ENCODE data around the gene MIOX.

The MIOX gene

DNA sequence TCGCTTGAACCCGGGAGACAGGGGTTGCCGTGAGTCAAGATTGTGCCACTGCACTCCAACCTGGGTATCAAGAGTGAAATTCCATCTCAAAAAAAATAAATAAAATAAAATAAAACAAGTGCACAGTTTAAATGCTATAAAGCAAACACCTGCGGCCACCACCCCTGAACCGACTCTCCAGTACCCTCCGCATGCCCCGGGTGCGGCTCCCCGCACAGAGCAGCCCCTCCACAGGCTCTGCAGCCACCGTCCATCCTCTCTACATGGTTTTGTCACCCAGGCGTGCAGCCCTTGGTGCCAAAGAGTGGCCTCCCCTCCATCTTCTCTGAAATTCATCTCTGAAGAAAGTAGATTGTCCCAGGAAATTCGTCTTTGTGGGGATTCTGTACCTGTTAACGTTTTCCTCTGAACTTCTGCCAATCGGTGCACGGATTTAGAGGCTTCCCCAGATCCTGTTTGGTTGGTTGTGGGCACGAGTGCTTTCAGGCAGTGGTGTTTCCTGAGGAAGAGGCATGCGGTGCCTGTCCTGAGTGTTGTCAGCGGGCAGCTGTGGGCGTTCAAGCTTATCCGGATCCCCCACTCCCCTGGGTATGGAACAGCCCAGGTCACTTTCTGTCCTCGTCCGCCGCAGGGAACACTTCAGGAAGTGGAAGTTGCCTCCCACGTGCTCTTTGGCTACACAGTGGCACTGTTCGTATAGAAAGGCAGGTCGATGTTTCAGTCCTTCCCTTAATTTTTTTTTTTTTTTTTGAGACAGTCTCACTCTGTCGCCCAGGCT, 4.1 kb downstream of the MIOX start:
- no peak for DNase-seq (ENCODE audit: low spot score)

DNA sequence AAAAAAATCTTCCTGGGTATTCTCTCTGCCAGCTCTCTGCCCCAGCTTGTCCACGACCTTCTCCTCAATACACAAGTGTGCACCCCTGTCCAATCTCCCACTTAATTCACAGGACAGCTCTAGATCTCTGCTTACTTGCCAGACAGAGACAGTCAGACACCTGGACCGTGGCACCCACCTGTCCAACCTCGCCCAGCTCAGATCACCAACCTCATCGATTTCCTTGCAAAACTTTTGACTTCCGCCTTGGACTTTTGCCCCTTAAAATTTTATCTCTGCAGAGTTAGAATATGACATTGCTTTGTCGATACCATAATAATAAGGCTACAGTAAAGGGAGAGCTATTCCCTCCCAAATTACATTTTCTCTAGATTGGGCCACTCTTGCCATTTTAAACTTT, 10.4 kb downstream of the MIOX start:
- no peak for DNase-seq (ENCODE audit: low spot score)

DNA sequence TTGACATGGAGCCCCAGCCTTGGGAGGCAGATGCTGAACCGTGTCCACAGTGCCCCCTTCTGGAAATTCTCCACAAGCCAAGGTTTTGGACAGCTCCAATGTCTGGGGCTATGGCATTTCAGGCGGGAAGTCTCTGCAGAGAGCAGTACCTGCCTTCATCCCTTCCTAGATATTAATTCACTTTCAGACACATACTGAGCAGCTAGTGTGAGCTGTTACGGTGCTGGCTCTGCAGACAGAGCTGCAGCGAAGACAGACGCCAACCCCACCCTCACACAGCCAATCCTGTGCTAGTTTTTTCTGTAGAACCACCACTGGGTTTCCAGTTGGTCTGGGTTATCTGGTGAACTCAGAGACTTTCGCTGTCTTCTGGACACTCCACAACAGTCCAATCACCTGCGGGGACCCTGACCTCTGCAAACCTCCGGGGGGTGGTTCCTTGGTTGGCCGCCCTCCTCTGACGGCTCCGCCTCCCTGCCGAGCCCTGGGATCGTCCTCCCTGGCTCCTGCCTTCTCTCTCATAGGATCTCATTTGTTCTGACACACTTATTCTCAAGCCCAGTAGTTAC, 11.7 kb downstream of the MIOX start:
- DNase-seq (ENCODE audit: low spot score) = peak; percentile 59

DNA sequence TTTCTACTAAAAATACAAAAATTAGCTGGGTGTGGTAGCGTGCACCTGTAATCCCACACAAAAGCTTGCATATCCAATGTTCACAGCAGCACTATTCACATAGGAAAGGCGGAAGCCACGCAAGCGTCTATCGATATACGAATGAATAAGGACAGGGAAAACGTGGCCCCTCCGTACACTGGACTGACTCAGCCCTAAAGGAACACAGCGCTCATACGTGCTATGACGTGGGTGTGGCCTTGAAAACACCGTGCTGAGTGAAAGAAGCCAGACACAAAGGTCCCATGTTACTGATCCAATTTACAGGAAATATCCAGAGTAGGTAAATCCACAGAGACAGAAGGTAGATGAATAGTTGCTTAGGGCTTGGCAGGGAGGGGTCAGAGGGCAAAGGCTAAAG, 13.8 kb downstream of the MIOX start:
- DNase-seq (ENCODE audit: low spot score) = no peak

DNA sequence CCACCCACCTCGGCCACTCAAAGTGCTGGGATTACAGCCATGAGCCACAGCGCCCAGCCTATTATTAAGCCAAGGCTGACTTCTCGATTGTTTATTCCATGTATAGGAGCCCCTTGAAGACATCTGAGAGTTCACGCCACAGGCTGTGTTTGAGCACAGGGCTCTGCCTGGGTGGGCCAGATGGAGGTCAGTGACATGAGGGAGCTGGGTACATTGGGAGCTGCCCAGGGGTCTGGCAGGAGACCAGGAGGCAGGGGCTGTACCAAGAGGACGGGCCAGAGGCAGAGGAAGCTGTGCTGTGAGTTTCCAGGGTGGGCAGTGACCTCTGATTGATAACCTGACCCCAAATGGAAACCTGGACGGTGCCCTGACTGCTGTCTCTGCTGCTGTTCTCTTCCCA, 15.4 kb downstream of the MIOX start:
- DNase-seq (ENCODE audit: low spot score) = no peak

DNA sequence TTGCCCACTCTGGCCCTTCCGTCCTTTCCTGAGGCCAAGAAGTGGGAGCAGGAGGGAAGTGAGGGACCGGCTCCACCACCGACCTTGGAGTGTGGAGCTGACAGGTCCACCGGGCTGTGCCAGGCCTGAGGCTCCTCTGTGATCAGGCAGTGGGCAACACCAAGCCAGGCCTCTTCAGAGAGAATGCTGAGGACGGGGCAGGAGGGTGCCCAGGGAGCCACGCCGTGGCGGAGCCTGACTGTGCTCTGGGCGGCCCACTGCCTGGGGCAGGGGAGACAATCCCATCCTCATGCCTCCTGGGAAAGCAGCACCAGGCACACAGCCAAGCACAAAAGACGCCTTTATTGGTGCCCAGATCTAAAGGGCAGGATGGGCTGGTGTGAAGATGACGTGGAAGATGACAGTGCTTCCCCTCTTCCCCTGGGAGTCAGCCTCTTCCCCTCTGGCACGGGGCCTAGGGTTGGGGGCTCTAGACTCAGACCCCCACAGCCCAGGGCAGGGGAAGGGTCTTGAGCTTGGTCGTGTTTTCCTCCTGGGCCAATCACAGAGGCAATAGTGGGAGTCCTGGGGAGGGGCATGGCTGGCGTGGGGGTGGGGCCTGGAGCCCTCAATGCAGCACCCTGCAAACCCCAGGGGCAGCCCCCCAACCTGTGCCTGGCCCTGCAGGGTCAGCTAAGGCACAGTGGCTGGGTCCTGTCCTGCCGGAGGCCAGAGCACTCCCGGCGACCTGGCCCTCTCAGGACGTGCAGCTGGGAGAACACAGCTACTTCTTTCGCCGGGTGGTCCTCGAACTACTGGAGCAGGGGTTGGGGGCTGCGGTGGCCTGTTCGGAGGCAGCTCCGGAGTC, 16.2 kb downstream of the MIOX start:
- no peak for DNase-seq (ENCODE audit: low spot score)

DNA sequence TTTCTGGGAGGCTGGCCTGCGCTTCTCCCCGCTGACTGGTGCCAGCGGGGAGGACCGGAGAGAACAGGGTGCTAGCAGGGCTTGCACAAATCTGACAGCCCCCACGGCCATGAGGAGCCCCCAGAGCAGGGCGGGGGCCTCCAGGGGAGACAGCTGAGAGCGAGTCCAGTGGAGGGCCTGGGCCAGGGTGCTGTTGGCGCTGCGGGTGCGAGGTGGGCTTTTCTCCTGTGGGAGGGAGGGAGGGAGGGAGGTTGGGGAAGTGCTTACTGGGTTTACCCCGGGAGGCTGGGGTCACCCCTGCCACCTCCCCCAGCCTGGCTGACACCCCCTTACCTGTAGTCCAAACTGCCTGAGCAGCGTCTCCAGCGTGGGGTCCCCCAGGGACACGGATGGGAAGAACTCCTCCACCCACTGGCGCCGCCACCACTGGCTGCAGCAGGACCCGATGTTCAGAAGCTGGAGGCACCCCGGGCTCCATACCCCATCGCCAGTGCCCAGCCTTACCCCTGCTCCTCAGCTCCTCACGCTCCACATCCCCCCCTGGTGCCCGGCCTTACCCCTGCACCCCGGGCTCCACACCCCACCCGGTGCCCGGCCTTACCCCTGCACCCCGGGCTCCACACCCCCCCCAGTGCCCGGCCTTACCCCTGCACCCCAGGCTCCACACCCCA, 17.0 kb downstream of the MIOX start:
- DNase-seq (ENCODE audit: low spot score) = no peak

DNA sequence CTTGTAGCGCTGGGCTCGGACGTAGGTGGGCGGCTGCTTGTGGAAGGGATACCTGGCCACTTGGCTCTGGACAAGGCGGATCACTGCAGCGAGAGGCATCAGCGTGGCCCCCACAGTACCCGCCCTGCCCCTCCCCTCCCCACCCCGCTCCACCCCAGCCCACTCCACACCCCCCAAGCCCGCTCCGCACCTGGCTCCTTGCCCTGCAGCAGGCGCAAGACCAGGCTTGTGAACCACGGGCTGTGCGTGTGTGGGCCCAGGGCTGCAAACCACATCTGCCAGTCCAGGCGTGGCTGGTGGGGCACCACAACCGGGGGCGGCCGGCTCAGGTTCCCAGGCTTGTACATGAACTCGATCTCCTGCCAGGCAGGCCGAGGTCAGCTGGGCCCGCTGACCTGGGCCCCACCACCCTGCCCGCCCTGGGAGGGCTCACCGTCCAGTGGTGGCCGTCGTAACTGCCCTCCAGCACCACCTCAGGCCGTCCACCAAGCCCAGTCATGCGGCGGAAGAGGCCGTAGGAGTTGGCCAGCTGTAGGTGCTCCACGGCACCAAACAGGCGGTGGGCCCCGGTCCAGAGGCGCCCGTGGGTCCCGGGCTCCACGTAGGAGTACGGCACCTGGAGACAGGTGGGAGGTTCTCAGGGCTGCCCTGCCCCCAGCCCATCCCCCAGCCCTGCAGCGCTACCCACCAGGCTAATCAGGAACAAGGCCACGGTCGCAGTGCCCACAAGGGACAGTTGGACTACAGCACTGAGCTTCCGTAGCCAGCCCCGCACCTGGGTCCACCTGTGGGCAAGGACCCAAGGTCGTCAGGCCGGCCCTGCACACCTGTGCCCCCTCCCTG, 17.9 kb downstream of the MIOX start:
- DNase-seq (ENCODE audit: low spot score) = no peak

DNA sequence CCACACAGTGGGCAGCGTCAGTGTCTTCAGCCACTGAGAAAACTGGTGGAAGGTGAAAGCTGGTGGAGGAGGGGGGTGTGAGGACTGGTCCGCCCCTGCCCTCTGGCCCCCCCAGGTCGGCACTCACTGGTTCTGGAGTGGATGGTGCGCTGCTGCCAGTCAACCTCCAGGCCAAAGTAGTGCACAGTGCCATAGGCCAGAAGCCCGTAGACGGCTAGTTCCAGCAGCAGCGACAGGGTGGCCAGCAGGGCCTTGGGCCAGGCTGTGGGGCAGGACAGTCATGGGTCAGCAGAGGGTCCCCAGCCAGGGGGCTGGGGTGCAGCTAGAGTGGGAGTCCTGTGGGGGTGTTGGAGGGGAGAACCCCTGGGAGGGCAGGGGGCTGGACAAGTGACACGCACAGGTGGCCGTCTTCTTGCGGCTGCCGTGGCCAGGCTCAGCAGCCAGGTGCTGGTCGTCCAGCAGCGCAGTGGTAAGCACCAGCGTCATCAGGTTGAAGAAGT, 18.7 kb downstream of the MIOX start:
- DNase-seq (ENCODE audit: low spot score) = no peak

DNA sequence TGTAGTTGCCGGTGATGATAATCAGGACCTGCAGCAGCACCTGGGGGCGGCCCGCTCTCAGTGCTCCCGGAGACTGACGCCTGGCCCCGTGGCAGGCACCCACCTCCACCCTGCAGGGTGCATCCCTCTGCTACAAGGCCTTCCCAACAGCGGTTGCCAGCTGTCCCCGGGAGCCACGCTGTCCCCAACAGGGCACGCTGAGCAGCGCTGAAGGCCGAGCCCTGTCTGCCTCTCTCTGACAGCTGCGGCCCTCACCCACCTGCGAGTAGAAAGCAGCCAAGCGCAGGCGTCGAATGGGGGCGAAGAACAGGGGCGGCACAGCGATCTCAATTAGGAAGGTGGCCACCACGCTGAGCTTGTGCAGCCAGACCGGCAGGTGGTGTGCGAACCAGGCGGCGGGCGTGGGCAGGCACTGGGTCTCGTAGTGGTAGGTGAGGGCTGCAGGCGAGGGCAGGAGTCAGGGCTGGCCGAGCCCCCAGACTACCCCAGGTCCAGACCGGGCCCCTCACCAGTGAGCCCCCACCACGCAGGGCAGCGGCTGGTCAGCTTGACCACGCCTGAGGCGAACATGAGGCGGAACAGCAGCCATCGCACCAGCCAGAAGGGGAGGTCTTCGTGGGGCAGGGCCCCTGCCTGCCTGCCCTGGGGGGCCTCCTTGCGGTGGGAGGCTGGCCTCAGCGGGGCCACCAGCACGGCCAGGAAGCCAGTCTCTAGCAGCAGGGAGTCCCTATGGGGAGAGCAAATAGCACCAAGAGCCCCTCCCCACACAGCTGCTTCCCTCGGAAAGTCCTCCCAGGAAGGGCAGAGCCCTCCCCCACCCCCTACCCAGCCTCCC, 19.3 kb downstream of the MIOX start:
- DNase-seq (ENCODE audit: low spot score) = no peak

DNA sequence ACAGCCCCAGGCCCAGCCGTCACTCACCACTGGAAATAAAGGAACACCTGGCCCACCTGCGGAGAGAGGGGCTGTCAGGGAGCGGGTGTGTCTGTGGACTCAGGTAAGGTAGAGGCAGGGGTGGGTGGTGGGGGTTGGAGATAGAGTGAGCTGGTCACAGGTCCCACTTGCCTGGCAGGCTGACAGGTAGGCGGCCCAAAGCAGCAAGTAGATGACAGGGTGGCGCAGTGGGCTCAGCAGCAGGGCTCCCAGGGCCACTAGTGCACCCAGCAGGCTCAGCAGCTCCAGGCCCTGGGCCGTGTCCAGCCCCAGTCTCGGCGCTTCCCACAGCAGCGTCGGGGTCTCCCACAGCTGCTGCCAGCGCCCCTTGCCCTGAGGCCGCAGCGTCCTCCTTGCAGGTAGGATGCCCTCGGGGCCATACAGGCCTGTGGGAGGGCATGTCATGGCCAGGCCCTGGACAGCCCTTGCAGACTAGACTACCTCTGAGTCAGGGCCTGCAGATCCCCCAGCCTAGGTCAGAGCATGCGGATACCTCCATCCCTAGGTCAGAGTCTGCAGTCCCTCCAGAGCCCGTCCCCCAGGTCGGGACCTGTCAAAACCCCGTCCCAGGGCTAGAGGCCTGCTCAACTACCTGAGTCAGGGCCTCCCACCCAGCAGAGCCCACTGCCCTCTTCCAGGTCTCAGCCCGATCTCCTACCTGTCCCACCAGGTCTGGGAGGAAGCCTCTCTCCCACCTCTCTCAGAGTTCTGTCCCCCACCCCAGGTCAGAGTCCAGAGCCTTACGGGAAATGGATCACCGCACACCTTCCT, 20.2 kb downstream of the MIOX start:
- DNase-seq (ENCODE audit: low spot score) = no peak

DNA sequence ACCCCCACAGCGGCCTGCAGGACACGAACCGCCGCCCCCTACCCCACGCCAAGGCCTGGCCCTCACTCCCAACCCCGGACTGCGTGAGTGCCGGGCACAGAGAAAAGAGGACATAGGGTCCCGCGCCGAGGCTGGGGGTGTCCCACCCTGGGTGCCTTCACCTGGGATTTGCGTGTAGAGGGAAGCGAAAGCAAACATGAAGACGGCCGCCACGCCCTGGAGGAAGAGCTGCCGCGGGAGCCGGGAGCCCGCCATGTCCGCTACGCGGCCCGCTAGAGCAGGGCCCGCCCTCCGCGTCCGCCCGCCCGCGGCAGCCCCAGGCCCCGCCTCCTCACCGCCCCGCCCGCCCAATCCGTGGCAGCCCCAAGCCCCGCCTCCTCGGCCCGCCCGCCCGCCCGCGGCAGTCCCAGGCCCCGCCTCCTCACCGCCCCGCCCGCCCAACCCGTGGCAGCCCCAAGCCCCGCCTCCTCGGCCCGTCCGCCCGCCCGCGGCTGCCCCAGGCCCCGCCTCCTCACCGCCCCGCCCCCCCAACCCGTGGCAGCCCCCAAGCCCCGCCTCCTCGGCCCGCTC, 20.8 kb downstream of the MIOX start, which contains the start of gene LMF2:
LMF2 (minus strand) TSS at position 282 of the 570 bp plus-strand sequence; CDS start at position 255, 27 bp downstream.
- DNase-seq (ENCODE audit: low spot score) = peak; percentile 96

DNA sequence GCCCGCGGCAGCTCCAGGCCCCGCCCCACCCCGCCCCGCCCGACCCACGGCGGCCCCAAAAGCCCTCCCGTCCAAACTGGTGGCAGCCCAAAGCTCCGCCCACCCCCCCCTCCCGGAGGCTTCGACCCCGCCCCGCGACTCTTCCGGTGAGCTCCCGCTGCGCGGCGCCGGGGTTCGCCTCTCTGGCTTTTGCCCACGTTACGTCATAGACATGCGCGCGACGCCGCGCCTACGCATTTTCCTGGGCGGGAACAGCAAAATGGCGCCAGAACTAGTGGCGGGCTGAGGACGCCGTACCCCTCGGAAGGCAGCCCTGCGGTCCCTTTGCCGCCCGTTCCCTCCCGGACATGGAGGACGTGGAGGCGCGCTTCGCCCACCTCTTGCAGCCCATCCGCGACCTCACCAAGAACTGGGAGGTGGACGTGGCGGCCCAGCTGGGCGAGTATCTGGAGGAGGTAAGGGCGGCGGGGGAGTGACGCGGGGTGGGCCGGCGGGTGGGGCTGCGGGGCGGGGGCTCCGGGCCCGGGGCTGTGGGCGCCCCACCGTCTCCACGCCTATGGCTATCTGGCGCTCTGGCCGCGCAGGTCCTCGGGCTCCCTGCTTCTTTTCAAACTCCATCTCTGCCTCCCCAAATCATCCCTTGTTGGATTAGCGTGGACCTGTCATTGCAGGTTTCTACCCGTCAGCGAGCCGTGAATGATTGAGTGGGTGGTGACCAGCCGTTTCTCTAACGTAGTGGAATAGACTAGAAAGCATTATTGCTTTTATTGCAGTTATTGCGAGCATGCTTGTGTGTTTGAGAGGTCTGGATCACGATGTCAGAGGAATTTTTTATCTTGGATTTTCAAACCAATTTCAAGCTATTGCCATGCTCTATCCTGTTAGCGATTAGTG, 21.6 kb downstream of the MIOX start, which contains the start of gene NCAPH2:
NCAPH2 (plus strand) TSS at position 234 of the 894 bp plus-strand sequence; CDS start at position 348, 114 bp downstream.
- DNase-seq (ENCODE audit: low spot score) = peak; percentile 100

DNA sequence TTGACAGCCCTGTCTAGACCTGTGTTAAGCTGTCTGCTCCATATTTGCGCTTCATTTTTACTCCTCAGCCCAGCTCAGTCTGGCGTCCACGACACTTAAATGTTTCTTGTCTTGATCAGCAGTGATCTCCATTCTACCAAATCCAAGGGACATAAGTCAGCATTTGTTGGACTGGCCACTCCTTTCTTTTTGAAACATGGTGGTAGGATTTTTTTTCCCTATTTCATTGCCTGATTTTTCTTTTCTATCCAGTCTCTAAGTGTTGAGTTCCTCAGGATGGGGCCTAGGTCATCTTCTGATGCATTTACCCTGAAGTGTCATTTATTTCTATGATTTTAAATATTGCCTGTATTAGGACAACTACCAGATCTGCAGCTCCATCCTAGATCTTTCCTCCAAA, 22.2 kb downstream of the MIOX start:
- no peak for DNase-seq (ENCODE audit: low spot score)

DNA sequence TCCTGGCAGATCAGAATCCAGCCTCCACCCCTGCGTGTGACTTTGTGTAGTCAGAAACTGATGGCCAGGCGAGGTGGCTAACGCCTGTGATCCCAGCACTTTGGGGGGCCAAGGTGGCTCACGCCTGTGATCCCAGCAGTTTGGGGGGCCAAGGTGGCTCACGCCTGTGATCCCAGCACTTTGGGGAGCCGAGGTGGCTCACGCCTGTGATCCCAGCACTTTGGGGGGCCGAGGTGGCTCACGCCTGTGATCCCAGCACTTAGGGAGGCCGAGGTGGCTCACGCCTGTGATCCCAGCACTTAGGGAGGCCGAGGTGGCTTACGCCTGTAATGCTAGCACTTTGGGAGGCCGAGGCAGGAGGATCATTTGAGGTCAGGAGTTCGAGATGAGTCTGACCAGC, 26.5 kb downstream of the MIOX start:
- DNase-seq (ENCODE audit: low spot score) = no peak

DNA sequence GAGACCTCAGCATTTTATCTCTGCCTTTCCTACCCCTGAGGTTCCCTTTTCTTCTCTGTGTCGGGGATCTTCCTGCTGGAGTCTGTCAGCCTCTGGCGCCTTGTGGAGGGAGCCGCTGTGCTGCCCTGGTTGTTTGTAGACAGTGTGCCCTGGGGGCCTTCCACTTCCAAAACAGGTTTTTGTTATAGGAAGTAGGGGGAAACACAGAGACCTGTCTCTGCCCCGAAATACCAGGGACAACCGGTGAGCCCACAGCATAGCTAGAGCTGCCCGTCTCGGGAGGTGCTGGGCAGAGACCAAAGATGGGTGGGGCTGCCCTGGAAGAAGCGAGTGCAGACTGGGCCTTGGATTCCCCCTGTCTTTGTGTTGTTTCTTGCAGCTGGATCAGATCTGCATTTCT, 29.4 kb downstream of the MIOX start:
- no peak for DNase-seq (ENCODE audit: low spot score)

DNA sequence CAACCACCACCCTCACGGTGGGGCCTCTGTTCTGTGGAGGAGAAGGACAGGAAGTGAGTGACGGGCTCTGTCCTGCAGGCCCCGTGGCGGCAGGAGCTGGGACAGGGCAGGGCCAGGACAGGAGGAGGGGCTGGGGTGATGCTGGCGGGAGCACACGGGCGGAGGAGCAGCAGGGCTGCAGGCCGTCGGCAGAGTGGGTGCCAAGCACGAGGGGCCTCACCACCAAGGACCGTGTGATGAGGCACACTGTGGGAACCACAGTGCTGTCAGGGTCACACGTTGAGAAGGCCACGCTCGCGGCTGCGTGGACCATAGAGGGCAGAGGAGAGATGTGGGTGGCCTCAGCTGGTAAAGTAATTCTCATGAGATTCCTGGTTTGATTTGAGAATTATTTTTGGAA, 30.2 kb downstream of the MIOX start:
- no peak for DNase-seq (ENCODE audit: low spot score)
